K562 (cell line): ENCODE results near the gene FIBP. TPM values are rescaled to one million over a fixed set of nuclear protein-coding genes. Genes with fewer than 3 reads are reported as not detected.

Experiments
- CHD1 ChIP-seq: fragments of 200-600 bp; sonication (generic); IDR thresholded peaks from one replicate; pipeline ENCODE4 v1.6.1; 2012; ENCODE audit warnings: mild to moderate bottlenecking, moderate library complexity, low read length, inconsistent platforms
- CTCF ChIP-seq, 3 experiments: IDR thresholded peaks in 2 of 3; conservative IDR thresholded peaks in 1 of 3; 2 replicates each; pipeline ENCODE4 v1.5.1; 2011 to 2012; ENCODE audit warnings: low read length in 3 of 3, mild to moderate bottlenecking in 3 of 3, control low read depth in 2 of 3, improper control_type of control experiment in 1 of 3, inconsistent platforms in 1 of 3, low read depth in 1 of 3, mixed read lengths in 1 of 3, moderate library complexity in 1 of 3; ENCODE audit not compliant: insufficient read depth in 2 of 3
- PBX2 ChIP-seq, 2 experiments: IDR thresholded peaks in 1 of 2; conservative IDR thresholded peaks in 1 of 2; 2 replicates each; pipeline ENCODE4 v1.6.1; 2016; ENCODE audit warnings: low read depth in 2 of 2, mild to moderate bottlenecking in 1 of 2, missing compliant biosample characterization in 1 of 2, missing genetic modification characterization in 1 of 2, moderate library complexity in 1 of 2
- RFX1 ChIP-seq: fragments of 450-650 bp; IDR thresholded peaks from 2 replicates; pipeline ENCODE4 v1.6.1; 2016; ENCODE audit warnings: mild to moderate bottlenecking, moderate library complexity
- SNIP1 ChIP-seq: fragments of 450-650 bp; IDR thresholded peaks from 2 replicates; pipeline ENCODE4 v1.7.1; 2017; ENCODE audit warnings: low read depth, mild to moderate bottlenecking
- TEAD1 ChIP-seq, 2 experiments: fragments of 450-650 bp in 1 of 2; sonication (generic) in 1 of 2; formaldehyde crosslinking; IDR thresholded peaks; 2 replicates each; pipeline versions ENCODE4 v1.4.0 to v1.8.0; 2020 to 2022; ENCODE audit warnings: mild to moderate bottlenecking in 2 of 2, missing genetic modification reagents in 1 of 2
- TRIM25 ChIP-seq: fragments of 450-650 bp; IDR thresholded peaks from 2 replicates; pipeline ENCODE4 v1.7.0; 2016; ENCODE audit warnings: borderline replicate concordance
- USF2 ChIP-seq: sonication (generic); formaldehyde crosslinking; IDR thresholded peaks from 2 replicates; pipeline ENCODE4 v1.5.0; 2020; ENCODE audit warnings: missing genetic modification reagents
- ZBTB1 ChIP-seq: sonication (generic); formaldehyde crosslinking; IDR thresholded peaks from 2 replicates; pipeline ENCODE4 v1.8.1; 2023; ENCODE audit warnings: missing genetic modification reagents, low read depth, mild to moderate bottlenecking, borderline replicate concordance
- ZBTB26 ChIP-seq: fragments of 450-650 bp; formaldehyde crosslinking; IDR thresholded peaks from 2 replicates; pipeline ENCODE4 v1.4.0; 2022; ENCODE audit warnings: missing genetic modification characterization
- ZFP30 ChIP-seq: fragments of 250-450 bp; sonication (Bioruptor Pico); IDR thresholded peaks from 2 replicates; pipeline ENCODE4 v1.8.0; 2022; ENCODE audit warnings: moderate library complexity, mild to moderate bottlenecking, inconsistent platforms, borderline replicate concordance
- ZFP36 ChIP-seq: fragments of 150-350 bp; IDR thresholded peaks from 2 replicates; pipeline ENCODE4 v1.6.1; 2018; ENCODE audit warnings: low read length, low read depth; ENCODE audit not compliant: partially characterized antibody
- ZNF175 ChIP-seq: fragments of 200-800 bp; sonication (Bioruptor generic); IDR thresholded peaks from 2 replicates; pipeline ENCODE4 v1.6.1; 2016; ENCODE audit warnings: low read depth, mild to moderate bottlenecking, missing genetic modification characterization, missing compliant biosample characterization
- ZNF212 ChIP-seq: fragments of 450-650 bp; formaldehyde crosslinking; IDR thresholded peaks from 2 replicates; pipeline ENCODE4 v1.4.0; 2020; ENCODE audit warnings: mild to moderate bottlenecking
- ZNF766 ChIP-seq: fragments of 200-800 bp; sonication (Bioruptor generic); conservative IDR thresholded peaks from 2 replicates; pipeline ENCODE4 v1.6.1; 2016; ENCODE audit warnings: missing genetic modification characterization, missing compliant biosample characterization
- polyA plus RNA-seq, 8 experiments: library from polyadenylated mRNA; depleted of rRNA in 4 of 8; stranded (reverse) in 5 of 8; unstranded in 3 of 8; fragments of >200 nt; fragmentation: Nextera tagmentation in 2 of 8; fragmentation: Illumina TruSeq in 1 of 8; extraction: Ambion mirVana in 2 of 8; extraction: Trizol in 1 of 8; gene quantifications; 2 replicates each; pipeline versions ENCODE4 v1.2.1 to v1.2.3, GENCODE V29; 2011 to 2014; ENCODE audit warnings: inconsistent platforms in 1 of 8, missing spikeins in 1 of 8
- total RNA-seq, 7 experiments: library from RNA; depleted of rRNA in 6 of 7; stranded (reverse); fragments of >200 nt in 6 of 7; fragmentation: Illumina TruSeq in 2 of 7; extraction: Trizol in 2 of 7; gene quantifications; 2 replicates each; pipeline versions ENCODE4 v1.2.1 to v1.2.3, GENCODE V29; 2011 to 2021; ENCODE audit warnings: low replicate concordance in 1 of 7

FIBP gene
- total and polyA plus RNA-seq, 9 of the 15 experiments (the other 6 are each of a cell fraction or from before 2014, with no cell fraction given): 41.2 to 79.2 (median 48.6) TPM

- no peak for TF ChIP-seq USF2
- TF ChIP-seq CHD1: no peak
- no peak for TF ChIP-seq RFX1
- no peak for TF ChIP-seq ZNF212 (CRISPR knock-in tag)
- 0 out of 2 replicates have a peak, but pooled peaks have one; percentile 38 for TF ChIP-seq ZBTB1 (CRISPR knock-in tag)
- TF ChIP-seq ZBTB26: no peak
- TF ChIP-seq TEAD1 (CRISPR knock-in tag; IDR thresholded peaks at IDR 0.05): peak; percentile 32 to 45; a peak in 1 of 4 replicates
- TF ChIP-seq ZFP36: no peak
- peak; percentile 91 for TF ChIP-seq ZNF766 (CRISPR knock-in tag)
- no peak for TF ChIP-seq ZFP30 (CRISPR knock-in tag)
- 0 out of 2 replicates have a peak, but pooled peaks have one; percentile 55 for TF ChIP-seq ZNF175 (CRISPR knock-in tag)
- no peak for TF ChIP-seq PBX2 (CRISPR knock-in tag; IDR thresholded peaks at IDR 0.05; ENCODE audit: low read depth)
- no peak for TF ChIP-seq PBX2 (tag; conservative IDR thresholded peaks at IDR 0.05; ENCODE audit: low read depth)
- TF ChIP-seq TRIM25: no peak
- TF ChIP-seq CTCF (IDR thresholded peaks at IDR 0.05 in 2 of 3, conservative IDR thresholded peaks at IDR 0.05 in 1 of 3; ENCODE audit: insufficient read depth in 2 of 3, low read depth in 1 of 3, low read length in 3 of 3): no peak; a peak in 1 of 6 replicates
- TF ChIP-seq SNIP1: no peak
Observed at GRCh38 chr11:65857853-65858680, 30.2 kb downstream of the FIBP start, which contains the start of gene CFL1 (continued).
